GM23338 (cell line): ENCODE data around the gene SULF2. TPM values are rescaled to one million over a fixed set of nuclear protein-coding genes. Genes with fewer than 3 reads are reported as not detected.

Experiments
- ATAC-seq: fragments of 200-7000 bp; cut with Tn5 transposase; 3 replicates; pipeline ENCODE4 v1.9.1; 2020
- DNase-seq: peaks from one replicate; pipeline ENCODE4 v3.0.0-alpha.2; 2015; ENCODE audit warnings: low spot score
- H2AFZ ChIP-seq: fragments of 200-600 bp; sonication (generic); 2 replicates; pipeline ENCODE4 v1.8.0; 2016; ENCODE audit warnings: antibody characterized with exemption, mild to moderate bottlenecking, moderate library complexity
- H3F3A ChIP-seq: fragments of 200-600 bp; sonication (generic); replicated peaks from 2 replicates; pipeline ENCODE4 v1.8.0; 2017; ENCODE audit warnings: antibody characterized with exemption, mixed run types, low read depth
- H3K27ac ChIP-seq: fragments of 200-600 bp; sonication (generic); 2 replicates; pipeline ENCODE4 v1.6.1; 2016; ENCODE audit warnings: low read depth
- H3K27me3 ChIP-seq: fragments of 200-600 bp; sonication (generic); 2 replicates; pipeline ENCODE4 v1.8.0; 2016; ENCODE audit warnings: mild to moderate bottlenecking, mixed run types, moderate library complexity; ENCODE audit not compliant: insufficient read depth
- H3K36me3 ChIP-seq: fragments of 200-600 bp; sonication (generic); 2 replicates; pipeline ENCODE4 v1.8.0; 2016; ENCODE audit warnings: mild to moderate bottlenecking; ENCODE audit not compliant: insufficient read depth
- H3K4me1 ChIP-seq: fragments of 200-600 bp; sonication (generic); 2 replicates; pipeline ENCODE4 v1.8.0; 2016; ENCODE audit warnings: mild to moderate bottlenecking, moderate library complexity; ENCODE audit not compliant: insufficient read depth
- H3K4me2 ChIP-seq: fragments of 200-600 bp; sonication (generic); 2 replicates; pipeline ENCODE4 v1.7.1; 2017; ENCODE audit warnings: mixed run types
- H3K4me3 ChIP-seq: fragments of 200-600 bp; sonication (generic); 2 replicates; pipeline ENCODE4 v1.6.1; 2016; ENCODE audit warnings: mixed run types
- H3K79me2 ChIP-seq: fragments of 200-600 bp; sonication (generic); replicated peaks from 2 replicates; pipeline ENCODE4 v1.8.0; 2017; ENCODE audit warnings: mild to moderate bottlenecking; ENCODE audit not compliant: insufficient read depth
- H3K9me2 ChIP-seq: fragments of 200-600 bp; sonication (generic); 2 replicates; pipeline ENCODE4 v1.8.0; 2017; ENCODE audit not compliant: insufficient read depth
- H4K20me1 ChIP-seq: fragments of 200-600 bp; sonication (generic); replicated peaks from 2 replicates; pipeline ENCODE4 v1.8.0; 2017; ENCODE audit warnings: mild to moderate bottlenecking; ENCODE audit not compliant: insufficient read depth
- H3K27ac Mint-ChIP-seq: 2 replicates; pipeline ENCODE4 v1.8.0; 2020; ENCODE audit warnings: inconsistent platforms, mild to moderate bottlenecking, moderate library complexity, mixed read lengths
- H3K27me3 Mint-ChIP-seq: 3 replicates; pipeline ENCODE4 v1.8.0; 2022; ENCODE audit warnings: low read depth, mild to moderate bottlenecking, moderate library complexity, mixed read lengths, inconsistent platforms; ENCODE audit not compliant: insufficient read depth, poor library complexity
- H3K36me3 Mint-ChIP-seq: 3 replicates; pipeline ENCODE4 v1.8.0; 2021; ENCODE audit warnings: low read depth, mild to moderate bottlenecking, inconsistent platforms, moderate library complexity, mixed read lengths
- H3K4me1 Mint-ChIP-seq: 3 replicates; pipeline ENCODE4 v1.8.0; 2020; ENCODE audit warnings: mild to moderate bottlenecking, inconsistent platforms, mixed read lengths
- H3K4me3 Mint-ChIP-seq: 3 replicates; pipeline ENCODE4 v1.8.0; 2021; ENCODE audit warnings: moderate library complexity, mild to moderate bottlenecking, inconsistent platforms, mixed read lengths
- H3K9me3 Mint-ChIP-seq: 3 replicates; pipeline ENCODE4 v1.8.0; 2020; ENCODE audit warnings: moderate library complexity, mild to moderate bottlenecking, inconsistent platforms, mixed read lengths
- JUNB ChIP-seq: IDR thresholded peaks from one replicate; pipeline ENCODE4 v1.6.1; 2016; ENCODE audit warnings: antibody characterized with exemption; ENCODE audit not compliant: unreplicated experiment
- NANOG ChIP-seq: IDR thresholded peaks from 2 replicates; pipeline ENCODE4 v1.6.1; 2016; ENCODE audit warnings: antibody characterized with exemption, borderline replicate concordance
- POLR2AphosphoS5 ChIP-seq: IDR thresholded peaks from 2 replicates; pipeline ENCODE4 v1.6.1; 2016; ENCODE audit warnings: antibody characterized with exemption, low read depth
- REST ChIP-seq: IDR thresholded peaks from one replicate; pipeline ENCODE4 v1.6.1; 2018; ENCODE audit warnings: antibody characterized with exemption; ENCODE audit not compliant: unreplicated experiment
- ZNF462 ChIP-seq: fragments of 250-450 bp; sonication (Bioruptor Pico); IDR thresholded peaks from 2 replicates; pipeline ENCODE4 v1.5.0; 2020; ENCODE audit warnings: mild to moderate bottlenecking, moderate library complexity
- polyA plus RNA-seq: library from polyadenylated mRNA; unstranded; fragments of >200 nt; fragmentation: Nextera tagmentation; extraction: Ambion mirVana; gene quantifications from 2 replicates; pipeline ENCODE4 v1.2.1, GENCODE V29; 2016
- total RNA-seq: library from RNA; depleted of rRNA; stranded (reverse); fragments of >200 nt; shearing (Covaris generic); gene quantifications from 2 replicates; pipeline ENCODE4 v1.2.3, GENCODE V29; 2014

Gene SULF2
- total and polyA plus RNA-seq, 2 experiments from 2014 or later, result 9.5 to 20.7 TPM

GRCh38 chr20:47647994-47648393, 137.3 kb downstream of the SULF2 start (continued):
- no peak for TF ChIP-seq ZNF462

DNA sequence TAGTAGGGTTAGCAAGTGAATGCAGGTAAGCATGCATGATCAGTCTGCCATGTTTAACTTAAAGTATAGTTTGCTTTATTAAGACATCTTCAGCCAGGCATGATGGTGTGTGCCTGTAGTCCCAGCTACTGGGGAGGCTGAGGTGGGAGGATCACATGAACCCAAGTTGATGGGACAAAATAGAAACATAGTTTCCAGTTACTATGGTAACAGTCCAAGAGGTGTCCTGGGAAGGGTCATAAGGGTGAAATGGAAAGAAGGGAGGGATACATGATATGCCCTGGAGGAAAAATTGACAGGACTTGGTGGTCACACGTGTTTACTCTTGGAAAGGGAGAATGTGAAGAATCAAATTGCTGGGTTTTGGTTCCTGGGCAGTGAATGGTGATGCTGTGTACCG, 139.6 kb downstream of the SULF2 start:
- Histone ChIP-seq H3K4me3 (no peak overlapping the region), H3K36me3 (peaks cover 13% of the 10 kb centered on the region; the same call in 1 of the 2 replicates)
- H3K9me3 Mint-ChIP-seq, result no peaks in the 10 kb centered on the region

More for the DNA sequence above, 139.6 kb downstream of the SULF2 start:
- no peak for DNase-seq
- no peak overlapping the region for H3K4me3 Mint-ChIP-seq
- no peak overlapping the region for H2AFZ ChIP-seq
- H4K20me1 ChIP-seq, result no peaks in the 10 kb centered on the region
- peaks cover 21% of the 10 kb centered on the region for H3K4me1 ChIP-seq
- TF ChIP-seq REST, result no peak
- no peak for TF ChIP-seq POLR2AphosphoS5
- no peak for TF ChIP-seq JUNB
- no peak for TF ChIP-seq NANOG
- TF ChIP-seq ZNF462, result no peak
- H3K27me3 ChIP-seq, result no peaks in the 10 kb centered on the region
- H3K27ac ChIP-seq, result no peak overlapping the region
- H3K27ac Mint-ChIP-seq, result no peak overlapping the region
- no peaks in the 10 kb centered on the region for H3K9me2 ChIP-seq
- ATAC-seq, result no peak
- peaks cover 54% of the 10 kb centered on the region for H3K36me3 Mint-ChIP-seq
- H3K4me1 Mint-ChIP-seq, result peaks cover 29% of the 10 kb centered on the region
- no peak overlapping the region for H3K4me2 ChIP-seq
- no peaks in the 10 kb centered on the region for H3K79me2 ChIP-seq
- peaks cover 3% of the 10 kb centered on the region for H3K27me3 Mint-ChIP-seq
- 0 out of 2 replicates have a peak, but pooled peaks cover 3% of the 10 kb centered on the region for H3F3A ChIP-seq
